Gastroesophageal sphincter (tissue), 4 donors: ENCODE data around the gene ADPRH. TPM values are rescaled to one million over a fixed set of nuclear protein-coding genes. Genes with fewer than 3 reads are reported as not detected.

Source experiments
- ATAC-seq: fragments of 150-250 bp; one replicate; pipeline ENCODE4 v1.9.1; 2016; ENCODE audit warnings: mild to moderate bottlenecking, moderate library complexity
- H3K27ac ChIP-seq, 4 donors: fragments of 200-600 bp; sonication (generic) in 3 of 4; 1 replicate in 3 of 4; 2 replicates in 1 of 4; pipeline ENCODE4 v1.5.1; 2016 to 2019
- H3K27me3 ChIP-seq: fragments of 200-600 bp; sonication (generic); one replicate; pipeline ENCODE4 v1.5.1; 2019
- H3K36me3 ChIP-seq, 2 donors: fragments of 200-600 bp; sonication (generic); one replicate each; pipeline ENCODE4 v1.5.1; 2019; ENCODE audit warnings: control low read depth in 1 of 2
- H3K4me1 ChIP-seq, 3 donors: fragments of 200-600 bp; sonication (generic); 1 replicate in 2 of 3; 2 replicates in 1 of 3; pipeline ENCODE4 v1.5.1; 2016 to 2019; ENCODE audit warnings: control low read depth in 2 of 3
- H3K4me3 ChIP-seq, 2 donors: fragments of 200-600 bp; sonication (generic); one replicate each; pipeline ENCODE4 v1.5.1; 2019; ENCODE audit warnings: mild to moderate bottlenecking in 1 of 2, moderate library complexity in 1 of 2
- H3K9me3 ChIP-seq, 3 donors: fragments of 200-600 bp; sonication (generic); one replicate each; pipeline ENCODE4 v1.5.1; 2017 to 2019; ENCODE audit warnings: control low read depth in 2 of 3
- CTCF ChIP-seq, 4 experiments: fragments of 200-600 bp in 2 of 4; fragments of 450-650 bp in 2 of 4; sonication (generic) in 1 of 4; IDR thresholded peaks; one replicate each; pipeline ENCODE4 v1.5.1; 2017 to 2019; ENCODE audit warnings: antibody characterized with exemption in 4 of 4, mild to moderate bottlenecking in 2 of 4, moderate library complexity in 2 of 4
- EP300 ChIP-seq: sonication (generic); formaldehyde crosslinking; IDR thresholded peaks from one replicate; pipeline ENCODE4 v1.6.1; 2017; ENCODE audit warnings: antibody characterized with exemption, mild to moderate bottlenecking
- POLR2A ChIP-seq, 2 donors: fragments of 450-650 bp; IDR thresholded peaks; one replicate each; pipeline ENCODE4 v1.6.1; 2017; ENCODE audit warnings: antibody characterized with exemption in 2 of 2, mild to moderate bottlenecking in 2 of 2, moderate library complexity in 1 of 2
- POLR2AphosphoS5 ChIP-seq: sonication (generic); formaldehyde crosslinking; IDR thresholded peaks from one replicate; pipeline ENCODE4 v1.6.1; 2017; ENCODE audit warnings: antibody characterized with exemption
- WGBS, 2 donors: methylation state at CpG; one replicate each; pipeline ENCODE4 v1.1.5; 2018; ENCODE audit warnings: low coverage in 1 of 2; 5-methylcytosine and 5-hydroxymethylcytosine counted together
- total RNA-seq, 4 donors: library from RNA; depleted of rRNA; stranded (reverse); fragments of >200 nt; gene quantifications; one replicate each; pipeline ENCODE4 v1.1.0, GENCODE V29; 2016

Gene ADPRH
- total RNA-seq, 4 donors from 2014 or later = 10.2 to 23.1 (median 15.0) TPM

DNA sequence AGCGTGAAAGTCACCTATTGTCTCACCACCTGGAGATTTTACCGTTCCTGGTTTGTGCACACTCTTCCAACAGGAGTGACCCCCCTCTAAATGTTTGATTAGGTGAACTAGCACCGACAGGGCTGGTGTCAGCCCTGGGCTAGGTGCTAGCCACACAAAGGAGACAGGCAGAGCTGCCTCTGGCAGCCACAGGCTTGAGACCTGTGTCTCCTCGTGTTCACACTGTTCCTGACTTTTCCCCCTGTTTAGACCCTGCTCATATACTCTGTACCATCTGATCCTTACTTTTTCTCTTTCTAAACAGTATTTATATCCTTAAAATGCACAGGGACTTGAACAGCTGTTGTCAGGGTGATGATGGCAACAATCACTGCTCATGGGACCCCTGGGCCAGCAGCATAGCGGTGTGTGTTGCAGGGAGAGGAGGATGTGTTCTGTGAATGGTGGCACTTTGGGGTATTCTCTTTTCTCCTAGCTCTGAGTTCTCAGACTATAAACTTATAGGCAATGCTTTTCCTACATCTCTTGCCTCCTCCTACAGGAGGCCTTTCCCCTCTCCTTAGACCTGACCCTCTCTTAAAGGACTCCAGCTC is 25.4 kb upstream of the ADPRH start:
- ATAC-seq = no peak
- H3K4me1 ChIP-seq = no peaks in the 10 kb centered on the region

GRCh38 chr3:119555309-119555735 is 24.0 kb upstream of the ADPRH start:
- Histone ChIP-seq H3K27ac (peak overlapping the region in 1 of 4 donors; percentile 14), H3K4me3 (no peak overlapping the region), H3K27me3 (no peaks in the 10 kb centered on the region), H3K9me3 (no peaks in the 10 kb centered on the region), H3K4me1 (no peaks in the 10 kb centered on the region), H3K36me3 (no peaks in the 10 kb centered on the region)
- 44 to 95% methylated on average over 3 to 4 of the region's 4 CpGs for WGBS, 2 donors
- TF ChIP-seq CTCF (IDR thresholded peaks at IDR 0.05) (no peak), POLR2A (IDR thresholded peaks at IDR 0.05) (no peak), EP300 (no peak)
- ATAC-seq = no peak

More for the DNA sequence above, 25.4 kb upstream of the ADPRH start:
- TF ChIP-seq POLR2A (IDR thresholded peaks at IDR 0.05) = no peak
- WGBS, 2 donors = 46 to 86% methylated on average over 2 to 5 of the region's 5 CpGs
- H3K4me3 ChIP-seq = no peak overlapping the region
- H3K36me3 ChIP-seq = no peaks in the 10 kb centered on the region
- no peak overlapping the region for H3K27ac ChIP-seq
- H3K9me3 ChIP-seq = no peaks in the 10 kb centered on the region
- H3K27me3 ChIP-seq = no peaks in the 10 kb centered on the region

DNA sequence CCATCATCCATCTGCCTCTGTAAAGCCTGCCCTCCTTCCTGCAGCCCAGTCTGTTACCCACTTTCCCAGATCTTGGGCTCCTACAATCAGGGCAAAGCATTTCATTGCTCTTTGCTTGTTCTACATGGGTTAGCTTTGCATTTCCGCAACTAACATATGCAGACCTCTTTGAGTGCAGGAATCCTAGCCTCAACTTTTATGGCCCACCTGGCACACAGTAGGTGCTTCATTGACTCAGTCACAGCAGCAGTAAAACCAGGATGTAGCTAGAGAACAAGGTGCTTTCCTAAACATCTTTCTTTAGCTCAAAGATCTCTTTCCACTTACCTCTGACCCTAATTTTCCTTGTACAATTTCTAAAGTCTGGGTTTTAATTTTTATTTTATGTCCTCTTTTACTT is 23.4 kb upstream of the ADPRH start:
- Histone ChIP-seq H3K27ac (no peak overlapping the region), H3K4me3 (no peak overlapping the region), H3K27me3 (no peaks in the 10 kb centered on the region), H3K36me3 (no peaks in the 10 kb centered on the region), H3K4me1 (no peaks in the 10 kb centered on the region), H3K9me3 (no peaks in the 10 kb centered on the region)
- no peak for ATAC-seq
- no peak for TF ChIP-seq EP300
- no peak for TF ChIP-seq POLR2AphosphoS5
- no peak for TF ChIP-seq POLR2A (IDR thresholded peaks at IDR 0.05)
- no peak for TF ChIP-seq CTCF (IDR thresholded peaks at IDR 0.05)
- WGBS, 2 donors = 100% methylated on average over 1 of the region's 1 CpG

DNA sequence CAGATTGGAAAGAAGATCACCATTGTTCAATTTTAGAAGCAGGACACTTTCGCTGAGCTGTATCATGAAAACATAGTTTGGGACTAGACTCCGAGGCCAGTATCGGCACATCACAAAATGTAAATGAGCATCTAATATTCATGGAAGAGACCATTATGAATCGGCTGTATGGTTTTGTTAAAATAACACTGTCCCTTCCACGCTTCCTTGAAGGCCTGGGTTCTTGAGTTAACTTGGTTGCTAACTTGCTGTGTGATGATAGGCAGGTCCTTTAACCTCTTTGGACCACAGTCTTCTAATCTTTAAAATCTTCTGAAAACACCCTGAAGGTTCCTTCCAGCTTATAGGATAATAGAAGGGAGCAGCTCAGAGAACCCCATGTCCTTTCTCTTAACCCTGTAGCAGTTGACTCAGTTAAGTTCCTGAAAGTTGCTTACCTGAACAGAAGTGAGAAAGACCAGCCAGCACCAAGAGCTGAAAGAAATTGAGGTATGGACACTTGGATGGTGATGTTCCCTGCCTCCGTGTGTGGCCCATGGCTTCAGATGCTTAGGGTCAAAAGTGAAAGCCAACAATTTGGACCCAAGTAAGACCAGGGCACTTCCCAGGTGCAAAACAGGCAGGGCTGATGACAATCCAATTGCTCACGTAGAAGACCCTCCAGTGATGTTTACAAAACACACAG is 22.0 kb upstream of the ADPRH start:
- no peak for ATAC-seq
- Histone ChIP-seq H3K4me3 (no peak overlapping the region), H3K27ac (no peak overlapping the region), H3K27me3 (no peaks in the 10 kb centered on the region), H3K36me3 (no peaks in the 10 kb centered on the region), H3K9me3 (no peaks in the 10 kb centered on the region), H3K4me1 (no peaks in the 10 kb centered on the region)
- TF ChIP-seq POLR2AphosphoS5 (no peak), POLR2A (IDR thresholded peaks at IDR 0.05) (no peak), CTCF (IDR thresholded peaks at IDR 0.05) (no peak), EP300 (no peak)
- 89 to 94% methylated on average over 5 to 7 of the region's 7 CpGs for WGBS, 2 donors

DNA sequence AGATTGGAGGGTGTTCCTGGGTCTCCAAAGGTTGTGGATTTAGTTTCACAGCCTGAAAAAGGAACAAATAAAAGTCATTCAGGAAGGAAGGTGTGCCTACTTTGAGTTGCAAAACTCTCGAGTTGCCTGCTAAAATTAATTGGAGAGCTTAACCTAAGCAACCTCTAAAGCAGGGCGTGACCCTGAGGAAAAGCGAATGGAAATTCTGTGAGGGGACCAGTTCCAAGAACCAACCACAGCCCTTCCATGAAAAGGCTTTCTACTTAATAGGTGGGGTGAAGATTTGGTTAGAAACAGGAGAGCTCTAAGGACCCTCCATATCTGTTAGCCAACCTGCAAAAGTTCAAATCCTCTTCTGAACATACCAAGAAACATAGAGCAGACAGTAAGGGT is 21.4 kb upstream of the ADPRH start:
- H3K27me3 ChIP-seq = no peaks in the 10 kb centered on the region
- ATAC-seq = no peak
- no peak overlapping the region for H3K27ac ChIP-seq
- H3K36me3 ChIP-seq = no peaks in the 10 kb centered on the region
- whole genome bisulfite sequencing, 2 donors = 14 to 69% methylated on average over 1 to 3 of the region's 3 CpGs
- TF ChIP-seq POLR2AphosphoS5 (no peak), CTCF (IDR thresholded peaks at IDR 0.05) (no peak), EP300 (no peak), POLR2A (IDR thresholded peaks at IDR 0.05) (no peak)
- H3K9me3 ChIP-seq = no peaks in the 10 kb centered on the region
- no peak overlapping the region for H3K4me3 ChIP-seq
- no peaks in the 10 kb centered on the region for H3K4me1 ChIP-seq
